PFSK-1 (cell line): ENCODE results near the gene PRKN.

Source experiments
- FOXP2 ChIP-seq: optimal IDR thresholded peaks from 2 replicates; pipeline ENCODE3; 2011; ENCODE audit warnings: borderline replicate concordance, control low read depth, inconsistent platforms; ENCODE audit not compliant: insufficient read depth; ENCODE audit errors: extremely low read length, extremely low read depth
- POLR2AphosphoS5 ChIP-seq: IDR thresholded peaks from 2 replicates; pipeline ENCODE4 v1.6.1; 2012; ENCODE audit warnings: low read depth, mild to moderate bottlenecking, control low read depth, low read length, moderate library complexity
- SIN3A ChIP-seq: IDR thresholded peaks from 2 replicates; pipeline ENCODE4 v1.6.1; 2012; ENCODE audit warnings: mild to moderate bottlenecking, low read length, moderate library complexity, borderline replicate concordance; ENCODE audit not compliant: insufficient read depth
- TAF1 ChIP-seq: IDR thresholded peaks from 2 replicates; pipeline ENCODE4 v1.6.1; 2012; ENCODE audit warnings: low read length, control low read depth, borderline replicate concordance; ENCODE audit not compliant: insufficient read depth
- TF ChIP-seq, protein P1 (sequence below), 2 experiments: IDR thresholded peaks; 2 replicates each; pipeline versions ENCODE4 v1.6.1 to v1.8.0; 2011 to 2012; ENCODE audit warnings: low read depth in 2 of 2, low read length in 2 of 2, control low read depth in 1 of 2, inconsistent platforms in 1 of 2, mild to moderate bottlenecking in 1 of 2, moderate library complexity in 1 of 2; ENCODE audit not compliant: insufficient read depth in 1 of 2

PRKN gene

GRCh38 chr6:162532283-162533008 lies 195.1 kb downstream of the PRKN start:
- TF ChIP-seq FOXP2 (no peak), TAF1 (no peak), POLR2AphosphoS5 (no peak), SIN3A (no peak)
- TF ChIP-seq, protein P1, sequence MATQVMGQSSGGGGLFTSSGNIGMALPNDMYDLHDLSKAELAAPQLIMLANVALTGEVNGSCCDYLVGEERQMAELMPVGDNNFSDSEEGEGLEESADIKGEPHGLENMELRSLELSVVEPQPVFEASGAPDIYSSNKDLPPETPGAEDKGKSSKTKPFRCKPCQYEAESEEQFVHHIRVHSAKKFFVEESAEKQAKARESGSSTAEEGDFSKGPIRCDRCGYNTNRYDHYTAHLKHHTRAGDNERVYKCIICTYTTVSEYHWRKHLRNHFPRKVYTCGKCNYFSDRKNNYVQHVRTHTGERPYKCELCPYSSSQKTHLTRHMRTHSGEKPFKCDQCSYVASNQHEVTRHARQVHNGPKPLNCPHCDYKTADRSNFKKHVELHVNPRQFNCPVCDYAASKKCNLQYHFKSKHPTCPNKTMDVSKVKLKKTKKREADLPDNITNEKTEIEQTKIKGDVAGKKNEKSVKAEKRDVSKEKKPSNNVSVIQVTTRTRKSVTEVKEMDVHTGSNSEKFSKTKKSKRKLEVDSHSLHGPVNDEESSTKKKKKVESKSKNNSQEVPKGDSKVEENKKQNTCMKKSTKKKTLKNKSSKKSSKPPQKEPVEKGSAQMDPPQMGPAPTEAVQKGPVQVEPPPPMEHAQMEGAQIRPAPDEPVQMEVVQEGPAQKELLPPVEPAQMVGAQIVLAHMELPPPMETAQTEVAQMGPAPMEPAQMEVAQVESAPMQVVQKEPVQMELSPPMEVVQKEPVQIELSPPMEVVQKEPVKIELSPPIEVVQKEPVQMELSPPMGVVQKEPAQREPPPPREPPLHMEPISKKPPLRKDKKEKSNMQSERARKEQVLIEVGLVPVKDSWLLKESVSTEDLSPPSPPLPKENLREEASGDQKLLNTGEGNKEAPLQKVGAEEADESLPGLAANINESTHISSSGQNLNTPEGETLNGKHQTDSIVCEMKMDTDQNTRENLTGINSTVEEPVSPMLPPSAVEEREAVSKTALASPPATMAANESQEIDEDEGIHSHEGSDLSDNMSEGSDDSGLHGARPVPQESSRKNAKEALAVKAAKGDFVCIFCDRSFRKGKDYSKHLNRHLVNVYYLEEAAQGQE (IDR thresholded peaks at IDR 0.05; ENCODE audit: insufficient read depth in 1 of 2, low read depth in 2 of 2, low read length in 2 of 2) = no peak

- TF ChIP-seq, protein P1 (IDR thresholded peaks at IDR 0.05; ENCODE audit: insufficient read depth in 1 of 2, low read depth in 2 of 2, low read length in 2 of 2) = no peak
- TF ChIP-seq POLR2AphosphoS5 = no peak
- no peak for TF ChIP-seq FOXP2
- TF ChIP-seq TAF1 = no peak
- TF ChIP-seq SIN3A = no peak
Measured at GRCh38 chr6:162528538-162528937, 199.0 kb downstream of the PRKN start.

DNA sequence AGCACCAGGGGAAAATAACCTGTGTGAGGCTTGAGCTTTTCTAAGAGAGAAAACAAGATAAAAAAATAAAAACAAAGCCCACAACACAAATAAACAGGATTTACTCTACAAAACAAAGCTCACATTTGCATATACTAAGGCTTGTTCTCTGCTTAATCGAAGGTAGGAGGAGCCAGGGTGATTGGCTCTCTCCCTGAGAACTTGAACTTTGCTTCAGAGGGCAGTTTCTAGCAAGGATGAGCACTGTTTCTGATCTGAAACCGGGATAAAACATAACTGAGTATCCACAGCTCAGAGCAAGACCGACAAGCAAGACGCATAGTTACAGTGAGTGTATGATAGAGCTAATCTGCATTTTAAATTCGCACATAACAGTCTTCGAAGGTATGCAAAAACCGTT lies 200.6 kb downstream of the PRKN start:
- TF ChIP-seq TAF1 (no peak), FOXP2 (no peak), SIN3A (no peak), POLR2AphosphoS5 (no peak)
- TF ChIP-seq, protein P1 (IDR thresholded peaks at IDR 0.05; ENCODE audit: insufficient read depth in 1 of 2, low read depth in 2 of 2, low read length in 2 of 2) = no peak

- TF ChIP-seq FOXP2 (no peak), POLR2AphosphoS5 (no peak), SIN3A (no peak), TAF1 (no peak)
- TF ChIP-seq, protein P1 (IDR thresholded peaks at IDR 0.05; ENCODE audit: insufficient read depth in 1 of 2, low read depth in 2 of 2, low read length in 2 of 2) = no peak
Measured at GRCh38 chr6:162525181-162525580, 202.4 kb downstream of the PRKN start.
